Mucosa of descending colon (tissue), 3 donors: Measurements from ENCODE around the gene PLAAT3. TPM values are rescaled to one million over a fixed set of nuclear protein-coding genes. Genes with fewer than 3 reads are reported as not detected.
"Not testable (repeated sequence)": the region's sequence is repeated elsewhere in the genome, so short reads cannot be mapped to it uniquely, and the experiment has no call there.

ENCODE experiments used
- ATAC-seq: fragments of 200-7000 bp; cut with Tn5 transposase; one replicate; pipeline ENCODE4 v1.9.1; 2020; ENCODE audit warnings: mild to moderate bottlenecking, moderate library complexity
- DNase-seq, 3 donors: peaks; one replicate each; pipeline ENCODE4 v3.0.0-alpha.2; 2020
- H3K36me3 ChIP-seq: fragments of 200-600 bp; one replicate; pipeline ENCODE4 v1.8.0; 2021; ENCODE audit warnings: low read depth, mild to moderate bottlenecking
- H3K4me1 ChIP-seq: fragments of 200-600 bp; one replicate; pipeline ENCODE4 v1.8.0; 2021; ENCODE audit warnings: low read depth, mild to moderate bottlenecking
- H3K4me3 ChIP-seq: fragments of 200-600 bp; one replicate; pipeline ENCODE4 v1.8.0; 2021; ENCODE audit warnings: mild to moderate bottlenecking
- H3K9me3 ChIP-seq: fragments of 200-600 bp; one replicate; pipeline ENCODE4 v1.8.0; 2021; ENCODE audit warnings: mild to moderate bottlenecking
- CTCF ChIP-seq: fragments of 200-600 bp; IDR thresholded peaks from one replicate; pipeline ENCODE4 v1.8.0; 2022; ENCODE audit warnings: antibody characterized with exemption, mild to moderate bottlenecking
- intact Hi-C, 2 donors: fragments of 100-400 bp; cut with DNase I in 1 of 2; cut with micrococcal nuclease in 1 of 2; formaldehyde crosslinking; loops; one replicate each; pipeline versions ENCODE4 v1.11.0 to v1.11.1; 2022; cut with DNase I, micrococcal nuclease
- total RNA-seq, 3 donors: library from RNA; stranded (reverse); fragmentation: NEBNext Ultra II Directional in 2 of 3; extraction: Animal tissue kit (Norgen Biotek cat#: 25700) in 2 of 3; gene quantifications; one replicate each; pipeline versions ENCODE4 v1.2.1 to v1.2.4, GENCODE V29; 2021 to 2023
- donor health status: DM: no; HTN: no; CAD: no; lungs with moderate emphysema.
- donor health status: DM: no; HTN: no; CAD: no.
- donor health status: DM: no; HTN: yes; CAD: no.

PLAAT3 gene
- total RNA-seq, 3 donors from 2014 or later = 15.1 to 58.5 (median 26.7) TPM

- intact Hi-C loops = no loop called here
- no peak overlapping the region for H3K4me3 ChIP-seq
- H3K4me1 ChIP-seq = peaks cover 4% of the 10 kb centered on the region
- no peak for TF ChIP-seq CTCF
- no peaks in the 10 kb centered on the region for H3K36me3 ChIP-seq
- ATAC-seq (no peak), DNase-seq (no peak)
- no peaks in the 10 kb centered on the region for H3K9me3 ChIP-seq
Measured at GRCh38 chr11:63548178-63548577, 66.1 kb downstream of the PLAAT3 start.

- Histone ChIP-seq H3K4me1 (no peaks in the 10 kb centered on the region), H3K4me3 (no peak overlapping the region), H3K9me3 (no peaks in the 10 kb centered on the region), H3K36me3 (no peaks in the 10 kb centered on the region)
- TF ChIP-seq CTCF = no peak
- no peak for ATAC-seq
- intact Hi-C loops = no loop called here
- DNase-seq = no peak
Measured at GRCh38 chr11:63547061-63547460, 67.2 kb downstream of the PLAAT3 start.

- Histone ChIP-seq H3K4me1 (no peaks in the 10 kb centered on the region), H3K4me3 (no peak overlapping the region), H3K36me3 (no peaks in the 10 kb centered on the region), H3K9me3 (no peaks in the 10 kb centered on the region)
- no peak for ATAC-seq
- TF ChIP-seq CTCF = no peak
- intact Hi-C loops = no loop called here
- DNase-seq = no peak
Measured at GRCh38 chr11:63543711-63544110, 70.5 kb downstream of the PLAAT3 start.

- intact Hi-C loops, H3K9me3 ChIP-seq, DNase-seq, H3K4me3 ChIP-seq, H3K36me3 ChIP-seq, H3K4me1 ChIP-seq, ATAC-seq: not testable (repeated sequence)
Measured at GRCh38 chr11:63542506-63542905, 71.7 kb downstream of the PLAAT3 start.

- H3K9me3 ChIP-seq = no peaks in the 10 kb centered on the region
- H3K4me3 ChIP-seq = no peak overlapping the region
- no peak for TF ChIP-seq CTCF
- ATAC-seq (peak; percentile 37), DNase-seq (no peak)
- intact Hi-C loops = no loop called here
- no peaks in the 10 kb centered on the region for H3K36me3 ChIP-seq
- H3K4me1 ChIP-seq = peaks cover 19% of the 10 kb centered on the region
Measured at GRCh38 chr11:63537293-63538101, 76.7 kb downstream of the PLAAT3 start.

- TF ChIP-seq CTCF = no peak
- intact Hi-C loops = no loop called here
- DNase-seq (peak in 2 of 3 donors; percentile 57 to 59), ATAC-seq (peak; percentile 78)
- H3K4me3 ChIP-seq = no peak within 1 kb of the TSS
- H3K9me3 ChIP-seq = no peaks in the 10 kb centered on the region
- H3K36me3 ChIP-seq = no peaks in the 10 kb centered on the region
- peaks cover 19% of the 10 kb centered on the region for H3K4me1 ChIP-seq
Measured at GRCh38 chr11:63536669-63537292, 77.5 kb downstream of the PLAAT3 start, which contains the start of gene PLAAT4. TSS of gene PLAAT4 (plus strand) at chr11:63536808. CDS start at chr11:63536869, 61 bp downstream.
